CD4-positive, alpha-beta T cell treated with Interferon gamma for 1 hour (primary cell): ENCODE data around the gene INO80.

Experiments used
- DNase-seq: peaks from one replicate; pipeline ENCODE4 v3.0.0-alpha.2; 2020

INO80 gene

DNA sequence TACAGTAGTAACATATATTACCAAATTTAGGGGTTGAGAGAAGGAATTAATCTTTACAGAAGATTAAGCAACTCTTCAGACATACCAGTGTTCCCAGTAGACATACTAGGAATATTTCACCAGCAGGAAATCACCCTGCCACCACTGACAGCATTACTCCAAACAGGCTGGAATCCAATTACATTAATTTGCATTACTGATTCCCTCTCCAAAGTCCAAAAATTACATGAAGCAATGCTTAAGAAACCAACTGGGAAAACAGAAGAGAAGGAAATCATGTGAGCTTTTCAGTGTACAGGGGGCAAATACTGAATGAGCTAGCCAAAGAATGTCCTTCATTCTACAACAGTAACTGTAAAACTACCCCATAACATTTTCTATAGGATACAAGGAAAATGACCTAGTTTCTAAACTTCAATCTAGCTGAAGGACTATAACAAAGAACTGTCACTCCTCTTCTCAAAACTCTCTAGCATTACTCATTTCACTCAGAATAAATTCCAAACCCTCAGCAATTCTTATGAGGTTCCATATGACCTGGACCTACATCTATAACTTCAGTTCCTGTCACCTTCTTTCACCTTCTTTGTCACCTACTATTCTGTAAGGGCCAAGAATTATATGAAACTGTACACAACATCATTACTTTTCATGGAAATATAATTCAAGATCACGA is 72.7 kb downstream of the INO80 start:
- no peak for DNase-seq

DNA sequence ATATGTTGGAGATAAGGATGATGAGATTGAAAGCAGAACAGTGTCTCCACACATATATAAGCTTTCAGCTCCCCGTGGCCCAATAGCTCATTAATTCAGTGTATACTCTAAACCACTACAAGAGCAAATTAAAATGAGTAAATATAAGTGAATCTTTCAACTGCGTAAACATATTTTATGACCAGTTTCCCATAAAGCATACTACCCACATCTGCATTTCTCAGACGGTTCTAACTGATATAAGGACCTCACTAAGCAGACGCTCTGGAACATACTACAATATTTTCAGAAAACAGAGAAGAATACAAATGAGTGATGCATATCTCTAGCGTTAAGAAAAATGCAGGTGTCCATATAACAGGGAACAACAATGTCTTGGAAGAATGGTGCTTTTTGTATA is 73.2 kb downstream of the INO80 start:
- no peak for DNase-seq

DNA sequence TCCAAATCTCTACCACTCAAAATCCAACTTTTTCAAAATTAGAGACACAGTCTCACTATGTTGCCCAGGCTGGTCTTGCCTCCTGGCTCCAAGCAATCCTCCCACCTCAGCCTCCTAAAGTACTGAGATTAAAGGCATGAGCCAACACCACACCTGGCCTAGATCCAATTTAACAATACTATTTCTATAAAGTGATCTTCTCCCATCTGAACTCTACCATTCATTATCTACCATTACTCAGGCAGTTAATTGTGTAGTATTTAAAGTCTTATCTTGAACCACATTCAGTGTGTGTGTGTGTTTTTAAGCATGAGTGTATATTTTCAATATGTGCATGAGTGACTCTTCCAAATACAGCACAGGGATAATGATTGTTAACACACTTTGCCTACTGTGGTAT is 77.0 kb downstream of the INO80 start:
- DNase-seq = no peak

DNA sequence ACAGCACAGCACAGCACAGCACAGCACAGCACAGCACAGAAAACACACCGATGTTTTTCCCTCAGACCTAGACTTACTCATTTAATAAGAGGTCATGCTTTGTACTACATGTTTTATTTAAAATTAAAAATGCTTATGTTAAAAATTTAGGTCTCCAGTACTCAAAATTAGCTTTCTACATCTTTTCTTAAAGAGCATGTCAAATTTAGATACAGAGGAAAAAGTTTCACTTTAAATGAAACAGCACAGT is 84.1 kb downstream of the INO80 start:
- no peak for DNase-seq

DNA sequence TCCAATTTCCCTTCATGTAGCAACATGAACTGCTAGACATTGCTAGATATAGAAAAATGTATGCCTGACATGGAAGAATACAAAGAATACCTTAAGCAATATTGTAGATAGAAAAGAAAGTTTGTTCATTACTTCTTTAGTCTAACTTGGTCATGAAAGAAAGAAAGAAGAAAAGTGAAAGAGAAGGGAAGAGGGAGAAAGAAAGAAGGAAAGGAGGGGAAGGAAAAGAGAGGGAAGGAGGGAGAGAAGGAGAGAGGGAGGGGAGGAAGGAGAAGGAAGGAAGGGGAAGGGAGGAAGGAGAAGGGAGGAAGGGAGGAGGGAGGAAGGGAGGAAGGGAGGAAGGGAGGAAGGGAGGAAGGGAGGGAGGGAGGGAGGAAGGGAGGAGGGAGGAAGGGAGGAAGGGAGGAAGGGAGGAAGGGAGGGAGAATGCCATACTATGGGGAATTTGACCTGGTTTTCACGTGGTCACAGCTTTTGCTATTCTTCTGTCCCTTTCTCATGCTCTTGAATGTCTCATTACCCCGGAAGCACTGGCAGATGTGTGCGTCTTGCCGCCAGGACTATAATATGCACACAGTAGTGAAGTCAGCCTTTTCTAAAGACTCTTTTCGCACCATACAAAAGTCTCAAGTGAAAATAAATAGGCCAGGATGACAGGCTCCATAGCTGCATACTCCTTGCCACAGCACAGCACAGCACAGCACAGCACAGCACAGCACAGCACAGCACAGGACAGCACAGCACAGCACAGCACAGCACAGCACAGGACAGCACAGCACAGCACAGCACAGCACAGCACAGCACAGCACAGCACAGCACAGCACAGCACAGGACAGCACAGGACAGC is 84.6 kb downstream of the INO80 start:
- DNase-seq = no peak

DNA sequence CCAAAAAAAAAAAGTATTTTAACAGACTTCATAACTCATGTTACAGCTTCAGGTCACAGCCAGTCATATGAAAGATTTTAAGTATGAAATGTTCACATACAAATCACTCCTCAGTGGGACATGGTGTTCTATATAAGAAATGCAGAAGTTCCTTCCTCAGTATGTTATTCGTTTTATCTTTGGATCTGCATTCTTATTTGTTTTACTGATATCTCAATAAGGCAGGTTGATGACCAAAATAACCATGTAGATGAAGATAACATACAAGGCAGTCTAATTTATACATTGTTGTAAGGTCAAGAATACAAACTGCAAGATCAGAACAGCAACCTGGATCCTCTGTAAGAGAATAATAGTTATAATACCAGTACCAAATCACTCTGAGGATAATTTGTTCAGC is 87.2 kb downstream of the INO80 start:
- no peak for DNase-seq

- DNase-seq = no peak
Measured at GRCh38 chr15:41025393-41025792, 90.7 kb downstream of the INO80 start.

DNA sequence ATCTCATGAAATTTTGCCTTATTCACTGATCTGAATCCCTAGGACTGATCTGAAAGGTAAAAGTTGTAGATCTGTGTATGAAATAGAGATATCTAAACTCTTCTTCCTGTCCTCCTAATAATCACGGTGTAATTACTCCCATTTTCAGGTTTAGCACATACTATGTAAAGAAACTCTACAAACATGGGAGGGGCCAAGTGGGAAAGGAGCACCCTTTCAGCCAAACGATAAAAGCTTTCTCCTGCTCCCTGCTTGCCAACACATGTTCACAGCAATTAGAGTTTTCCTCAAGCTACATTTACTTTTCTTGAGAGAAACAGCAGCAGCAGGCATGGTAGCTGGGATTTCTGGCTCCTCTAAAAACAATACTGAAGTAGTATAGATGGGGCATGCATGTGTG is 91.2 kb downstream of the INO80 start:
- DNase-seq = no peak

- DNase-seq = no peak
Measured at GRCh38 chr15:41024131-41024530, 91.9 kb downstream of the INO80 start.

DNA sequence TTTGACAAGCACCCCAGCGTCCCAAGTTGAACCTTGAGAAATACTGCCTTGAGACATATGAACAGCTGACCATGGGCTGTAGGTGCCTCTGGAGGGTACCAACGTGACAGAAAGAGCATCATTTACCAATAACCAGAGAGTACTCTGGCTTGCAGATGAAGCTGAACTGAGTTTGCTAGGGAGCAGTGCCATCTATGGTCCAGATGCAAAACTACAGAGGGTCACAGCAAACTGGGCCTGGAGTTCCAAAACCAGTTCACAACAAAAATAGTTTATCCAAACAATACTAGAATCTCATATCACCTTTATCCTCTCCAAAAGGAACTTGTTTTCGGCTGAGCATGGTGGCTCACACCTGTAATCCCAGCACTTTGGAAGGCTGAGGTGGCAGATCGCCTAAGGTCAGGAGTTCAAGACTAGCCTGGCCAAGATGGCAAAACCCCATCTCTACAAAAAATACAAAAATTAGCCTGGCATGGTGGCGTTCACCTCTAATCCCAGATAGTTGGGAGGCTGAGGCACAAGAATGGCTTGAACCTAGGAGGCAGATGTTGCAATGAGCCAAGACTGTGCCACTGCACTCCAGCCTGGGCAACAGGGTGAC is 93.5 kb downstream of the INO80 start:
- peak; percentile 33 for DNase-seq

DNA sequence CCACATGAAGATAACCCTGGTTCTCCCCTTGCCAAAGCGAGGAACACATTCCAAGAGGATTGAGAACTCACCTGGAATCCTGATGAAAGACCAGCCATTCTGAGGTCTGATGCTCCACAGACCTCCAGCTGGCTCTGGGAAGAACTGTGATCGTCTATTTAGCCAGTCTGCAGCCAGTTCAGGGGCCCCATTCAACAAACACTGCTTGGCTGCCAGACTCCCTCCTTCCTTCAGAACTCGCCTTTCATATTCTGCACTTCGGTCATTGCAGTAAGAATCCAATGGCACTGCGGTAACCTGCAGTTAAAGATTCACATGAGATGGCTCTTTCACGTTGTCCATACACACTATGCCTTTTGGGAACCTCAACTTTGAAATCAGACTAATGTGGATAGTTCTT is 95.3 kb downstream of the INO80 start:
- DNase-seq = no peak

DNA sequence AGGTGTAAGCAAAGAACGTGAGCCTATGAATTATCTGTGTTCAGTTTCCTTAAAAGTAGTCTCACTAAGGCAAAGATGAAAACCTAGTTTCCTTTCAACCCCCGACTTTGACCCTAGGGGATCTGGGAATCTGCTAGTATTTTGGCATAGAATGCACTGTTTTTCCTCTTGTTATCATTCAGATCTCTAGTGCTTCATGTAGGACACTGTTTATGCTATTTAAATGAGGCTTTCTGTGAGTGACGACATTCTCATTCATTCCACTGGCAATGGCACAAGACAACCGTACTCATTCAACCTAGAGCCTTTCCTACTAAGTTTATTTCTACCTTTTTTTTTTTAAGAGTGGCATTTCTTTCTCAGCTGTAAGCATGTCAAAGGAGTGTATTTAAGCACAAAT is 95.8 kb downstream of the INO80 start:
- no peak for DNase-seq

DNA sequence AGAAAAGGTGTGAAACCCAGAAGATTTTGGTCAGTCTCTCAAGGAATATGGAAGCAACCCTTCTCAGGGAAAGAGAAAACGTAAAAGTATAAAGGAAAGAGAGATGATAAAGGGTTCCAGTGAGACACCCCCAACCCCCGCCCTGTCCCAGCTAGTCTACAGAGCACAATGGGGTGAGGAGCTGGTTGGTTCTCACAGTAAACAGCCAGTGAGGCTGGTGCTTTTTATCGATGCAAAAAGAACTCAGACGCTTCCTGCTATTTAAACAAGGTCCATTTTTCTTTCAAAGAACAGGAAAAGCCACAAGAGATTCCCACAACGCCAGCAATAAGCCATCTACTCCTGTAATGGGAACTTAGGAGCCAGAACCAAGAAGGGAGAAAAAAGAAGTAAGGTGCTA is 96.9 kb downstream of the INO80 start:
- no peak for DNase-seq

GRCh38 chr15:41018534-41018933 is 97.5 kb downstream of the INO80 start:
- no peak for DNase-seq

- DNase-seq = no peak
Measured at GRCh38 chr15:41017066-41017735, 98.9 kb downstream of the INO80 start.

DNA sequence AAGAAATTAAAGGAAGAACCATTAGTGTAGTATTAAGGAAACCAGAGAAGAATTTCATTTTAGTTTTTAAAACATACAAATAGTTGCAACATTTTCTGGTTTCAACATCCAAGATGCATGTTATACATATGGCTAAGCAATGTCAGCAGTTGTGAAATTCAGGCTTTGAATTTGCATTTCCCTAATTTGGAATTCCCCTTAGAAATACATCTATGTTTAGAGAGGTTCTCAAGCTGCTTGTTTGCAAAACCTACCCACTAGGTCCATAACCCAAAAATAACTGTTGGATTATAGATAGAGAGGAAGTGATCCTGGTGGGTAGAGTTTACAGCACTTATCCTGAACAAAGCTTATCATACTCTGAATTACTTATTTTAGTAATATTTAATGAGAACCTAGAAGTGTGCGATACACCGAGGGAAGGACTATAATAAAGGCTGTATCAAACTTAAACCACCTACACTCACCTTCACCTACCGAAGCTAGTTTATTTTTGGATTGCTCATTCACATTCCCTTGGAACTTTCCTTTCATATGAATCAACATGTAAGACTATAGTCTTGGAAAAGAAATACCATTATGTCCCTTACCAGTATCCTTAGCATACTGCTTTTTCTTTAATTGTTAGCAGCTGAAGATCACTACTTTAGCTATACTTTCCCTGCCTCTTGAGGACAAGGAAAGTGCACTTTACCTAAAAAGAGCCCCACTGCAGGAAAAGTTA is 102.2 kb downstream of the INO80 start:
- no peak for DNase-seq

GRCh38 chr15:41011055-41011815 is 104.8 kb downstream of the INO80 start:
- DNase-seq = no peak

DNA sequence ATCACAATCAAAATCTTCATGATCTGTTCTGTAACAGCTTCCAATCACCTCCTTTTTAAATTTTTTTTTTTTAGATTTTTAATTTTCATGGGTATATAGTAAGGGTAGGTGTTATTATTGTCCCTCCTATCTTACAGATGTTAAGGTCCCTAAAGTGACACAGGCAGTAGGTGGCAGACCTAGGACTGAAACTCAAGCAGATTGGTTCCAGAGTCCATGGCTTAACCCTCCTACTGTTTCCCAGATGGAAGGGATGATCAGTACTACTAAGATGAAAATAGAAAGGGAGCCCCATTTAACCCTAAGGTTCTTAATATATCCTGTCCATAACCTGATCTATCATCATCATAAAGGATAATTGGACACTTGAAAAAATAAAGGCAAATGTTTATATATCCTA is 105.7 kb downstream of the INO80 start:
- DNase-seq = no peak

DNA sequence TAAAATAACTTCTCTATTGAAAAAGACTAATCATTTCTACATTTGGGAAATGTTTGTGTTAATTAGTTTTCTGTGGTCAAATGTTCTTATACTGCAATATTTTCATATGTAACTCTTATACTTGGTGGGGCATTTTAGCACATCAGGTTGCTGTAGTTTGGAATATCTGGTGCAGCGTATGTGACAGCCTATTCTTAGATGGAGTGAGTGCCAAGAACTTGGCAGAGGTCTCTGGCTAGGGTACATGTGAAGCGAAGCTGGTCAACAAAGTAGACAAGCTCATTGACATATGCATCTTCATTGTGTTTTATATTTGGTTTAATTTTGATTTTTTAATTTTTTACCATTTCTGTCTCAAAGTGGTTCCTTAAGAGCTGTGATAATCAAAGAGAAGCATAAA is 109.6 kb downstream of the INO80 start:
- DNase-seq = no peak

DNA sequence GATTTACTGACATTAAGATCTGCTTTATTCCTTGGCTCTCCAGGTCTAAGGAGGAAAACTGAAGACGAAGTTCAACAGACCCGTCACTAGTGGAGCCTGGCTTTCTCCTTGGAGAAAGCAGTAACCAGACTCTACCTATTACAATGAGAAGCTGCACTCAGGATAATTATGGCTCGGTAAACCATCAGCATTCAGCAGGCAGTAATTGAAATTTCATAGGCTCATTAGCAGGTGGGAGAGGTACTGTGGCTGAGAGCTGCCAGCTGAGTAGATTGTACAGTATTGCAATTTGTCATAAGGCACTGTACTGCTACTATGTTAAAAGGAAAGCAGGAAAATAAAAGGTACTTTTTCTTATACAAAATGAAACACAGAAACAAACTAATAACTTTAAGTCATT is 111.6 kb downstream of the INO80 start:
- no peak for DNase-seq

DNA sequence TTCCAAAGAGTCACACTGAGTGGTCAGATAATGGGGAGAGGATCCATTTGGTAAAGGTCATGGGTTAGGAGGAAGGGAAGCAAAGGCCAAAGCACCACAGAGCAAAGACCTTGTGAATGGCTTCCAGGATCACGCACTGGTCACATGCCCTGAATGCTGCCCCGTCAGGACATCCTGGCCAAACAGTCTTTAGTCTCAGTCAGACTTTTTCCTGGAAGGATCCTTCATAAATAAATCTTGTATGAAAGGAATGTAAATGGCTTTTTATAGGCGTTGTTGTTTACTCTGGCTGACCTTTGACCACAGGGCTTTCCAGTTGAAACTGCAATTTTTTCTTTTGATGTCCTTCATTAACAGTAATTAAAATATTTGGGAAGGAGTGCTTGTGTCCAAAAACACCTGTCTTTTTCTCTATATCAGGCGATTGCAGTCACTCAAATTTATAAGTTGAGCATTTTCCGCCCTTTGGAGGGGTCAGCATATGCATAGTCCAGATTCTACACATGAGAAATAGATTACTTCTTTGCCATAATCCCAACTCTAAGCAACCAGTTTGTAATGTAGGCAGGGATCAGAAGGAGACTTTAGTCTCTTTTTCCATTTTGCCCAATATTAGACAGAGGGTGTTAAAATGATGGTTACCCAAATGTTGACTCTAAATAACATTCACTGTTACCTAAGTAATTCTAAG is 114.4 kb downstream of the INO80 start:
- no peak for DNase-seq

DNA sequence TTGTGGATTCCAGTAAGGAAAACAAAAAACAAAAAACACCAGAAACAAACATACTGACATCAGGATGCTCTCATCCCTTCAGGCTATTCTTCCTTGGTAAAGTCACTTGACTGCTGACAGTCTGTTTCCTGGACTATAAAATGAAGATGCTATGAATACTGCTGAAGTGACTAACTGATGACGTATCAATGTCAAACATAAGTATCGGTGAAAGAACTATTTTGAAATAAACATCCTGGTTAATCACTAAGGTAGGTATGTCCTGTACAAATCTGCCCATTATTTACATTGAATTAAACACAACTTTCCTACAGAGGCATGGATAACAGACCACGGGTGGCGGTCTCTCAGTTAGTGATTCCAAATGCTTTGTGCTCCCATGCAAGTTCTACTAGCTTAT is 116.9 kb downstream of the INO80 start:
- DNase-seq = no peak
